GM12892 (cell line): ENCODE data around the gene C16orf78.

ENCODE experiments used
- DNase-seq: peaks from one replicate; pipeline ENCODE4 v3.0.0; 2011; ENCODE audit not compliant: insufficient read length
- FAIRE-seq: peaks from 2 replicates; lab custom pipeline; 2011; peaks lifted over from hg19 to GRCh38; lab: Jason Lieb, UNC
- POLR2A ChIP-seq: IDR thresholded peaks from 2 replicates; pipeline ENCODE4 v1.6.1; 2011; ENCODE audit warnings: low read depth, low read length, control low read depth
- POLR2AphosphoS5 ChIP-seq: IDR thresholded peaks from 2 replicates; pipeline ENCODE4 v1.6.1; 2011; ENCODE audit warnings: low read depth, low read length, control low read depth
- TAF1 ChIP-seq: IDR thresholded peaks from 2 replicates; pipeline ENCODE4 v1.6.1; 2011; ENCODE audit warnings: low read depth, mild to moderate bottlenecking, control low read depth, low read length, borderline replicate concordance

The C16orf78 gene

GRCh38 chr16:49340466-49340865 is 33.1 kb upstream of the C16orf78 start:
- DNase-seq, result no peak
- no peak for TF ChIP-seq POLR2AphosphoS5
- no peak for TF ChIP-seq POLR2A
- no peak for TF ChIP-seq TAF1
- FAIRE-seq, result no peak

GRCh38 chr16:49341706-49342105 is 31.9 kb upstream of the C16orf78 start:
- FAIRE-seq (no peak), DNase-seq (no peak)
- no peak for TF ChIP-seq POLR2AphosphoS5
- TF ChIP-seq TAF1, result no peak
- no peak for TF ChIP-seq POLR2A

GRCh38 chr16:49342336-49343265 is 31.0 kb upstream of the C16orf78 start:
- DNase-seq, result no peak
- no peak for FAIRE-seq
- no peak for TF ChIP-seq TAF1
- no peak for TF ChIP-seq POLR2A
- TF ChIP-seq POLR2AphosphoS5, result no peak

- TF ChIP-seq POLR2AphosphoS5, result no peak
- no peak for TF ChIP-seq POLR2A
- TF ChIP-seq TAF1, result no peak
- FAIRE-seq (no peak), DNase-seq (no peak)
These were observed 30.3 kb upstream of the C16orf78 start for GRCh38 chr16:49343291-49343690.

- TF ChIP-seq POLR2AphosphoS5, result no peak
- no peak for TF ChIP-seq POLR2A
- TF ChIP-seq TAF1, result no peak
- FAIRE-seq (no peak), DNase-seq (no peak)
These were observed 29.2 kb upstream of the C16orf78 start for GRCh38 chr16:49344401-49344800.

- TF ChIP-seq TAF1 (no peak), POLR2AphosphoS5 (no peak), POLR2A (no peak)
- DNase-seq (no peak), FAIRE-seq (no peak)
These were observed 27.8 kb upstream of the C16orf78 start for GRCh38 chr16:49345829-49346228.

GRCh38 chr16:49346459-49346858 is 27.1 kb upstream of the C16orf78 start:
- FAIRE-seq, result no peak

GRCh38 chr16:49347476-49347875 is 26.1 kb upstream of the C16orf78 start:
- DNase-seq, result no peak
- TF ChIP-seq TAF1, result no peak
- TF ChIP-seq POLR2AphosphoS5, result no peak
- TF ChIP-seq POLR2A, result no peak
- FAIRE-seq, result no peak

More at GRCh38 chr16:49346459-49346858, 27.1 kb upstream of the C16orf78 start:
- no peak for DNase-seq
- no peak for TF ChIP-seq TAF1
- no peak for TF ChIP-seq POLR2A
- TF ChIP-seq POLR2AphosphoS5, result no peak

GRCh38 chr16:49348408-49349176 is 25.0 kb upstream of the C16orf78 start:
- FAIRE-seq (no peak), DNase-seq (no peak)
- TF ChIP-seq POLR2AphosphoS5 (no peak), POLR2A (no peak), TAF1 (no peak)

- FAIRE-seq, result no peak
- no peak for DNase-seq
- TF ChIP-seq POLR2A (no peak), TAF1 (no peak), POLR2AphosphoS5 (no peak)
These were observed 24.0 kb upstream of the C16orf78 start for GRCh38 chr16:49349446-49350168.

GRCh38 chr16:49350265-49351095 is 23.1 kb upstream of the C16orf78 start:
- TF ChIP-seq TAF1 (no peak), POLR2A (no peak), POLR2AphosphoS5 (no peak)
- DNase-seq, result peak; percentile 69
- peak; percentile 82 for FAIRE-seq

GRCh38 chr16:49351096-49351487 is 22.5 kb upstream of the C16orf78 start:
- TF ChIP-seq POLR2AphosphoS5 (no peak), TAF1 (no peak), POLR2A (no peak)
- FAIRE-seq, result no peak
- no peak for DNase-seq
